HepG2 (cell line): ENCODE data around the gene PDLIM7. TPM values are rescaled to one million over a fixed set of nuclear protein-coding genes. Genes with fewer than 3 reads are reported as not detected.

ENCODE experiments used
- ATAC-seq: fragments of 200-7000 bp; cut with Tn5 transposase; 3 replicates; pipeline ENCODE4 v1.9.1; 2020; ENCODE audit warnings: mild to moderate bottlenecking, moderate library complexity
- BruUV-seq: library from RNA; stranded (reverse); fragments of 400-500 nt; replicated peaks from 2 replicates; lab custom pipeline; 2021; lab: Mats Ljungman, UMichigan
- CTCF ChIA-PET: fragments of 300-600 bp; formaldehyde crosslinking; extraction: SDS; loops from one replicate; lab custom pipeline; 2021; ENCODE audit warnings: low total read pairs, inconsistent platforms, low intra/inter-chr PET ratio; lab: Yijun Ruan, JAX
- POLR2A ChIA-PET: fragments of 350-600 bp; sonication (Branson Sonifier 250); formaldehyde crosslinking; loops from one replicate; lab custom pipeline; 2020; ENCODE audit warnings: antibody characterized with exemption, inconsistent platforms; lab: Yijun Ruan, JAX
- DNase-seq: peaks from one replicate; pipeline ENCODE4 v3.0.0-alpha.2; 2015; ENCODE audit warnings: low spot score
- FAIRE-seq: peaks from 3 replicates; lab custom pipeline; 2011; peaks lifted over from hg19 to GRCh38; lab: Jason Lieb, UNC
- H2AFZ ChIP-seq: one replicate; pipeline ENCODE4 v1.6.1; 2011; ENCODE audit warnings: low read length, inconsistent platforms
- H3K27ac ChIP-seq: fragments of 300-600 bp; 3 replicates; pipeline ENCODE4 v1.8.0; 2011; ENCODE audit warnings: mixed run types, mild to moderate bottlenecking, mixed read lengths, low read length, inconsistent platforms; ENCODE audit not compliant: insufficient read depth; ENCODE audit errors: extremely low read length
- H3K27me3 ChIP-seq, 2 experiments: fragments of 200-600 bp in 1 of 2; 2 replicates in 1 of 2; 3 replicates in 1 of 2; pipeline versions ENCODE4 v1.6.0 to v1.8.0; 2011; ENCODE audit warnings: low read length in 2 of 2, mild to moderate bottlenecking in 2 of 2, moderate library complexity in 2 of 2, inconsistent platforms in 1 of 2; ENCODE audit not compliant: insufficient read depth in 2 of 2, control insufficient read depth in 1 of 2
- H3K36me3 ChIP-seq, 2 experiments: fragments of 200-600 bp in 1 of 2; replicated peaks in 1 of 2; 2 replicates in 1 of 2; 3 replicates in 1 of 2; pipeline versions ENCODE4 v1.5.1 to v1.8.0; 2011; ENCODE audit warnings: low read length in 2 of 2, inconsistent platforms in 1 of 2; ENCODE audit not compliant: insufficient read depth in 2 of 2, control insufficient read depth in 1 of 2
- H3K4me1 ChIP-seq: 2 replicates; pipeline ENCODE4 v1.5.1; 2012; ENCODE audit warnings: low read length, inconsistent platforms; ENCODE audit not compliant: insufficient read depth
- H3K4me2 ChIP-seq: 2 replicates; pipeline ENCODE4 v1.6.0; 2011; ENCODE audit warnings: low read depth, low read length, inconsistent platforms
- H3K4me3 ChIP-seq, 3 experiments: fragments of 200-600 bp in 1 of 3; sonication (generic), shearing (Covaris generic) in 1 of 3; replicated peaks in 1 of 3; 2 replicates each; pipeline ENCODE4 v1.5.1; 2011 to 2016; ENCODE audit warnings: low read length in 3 of 3, inconsistent platforms in 2 of 3, low read depth in 2 of 3, mild to moderate bottlenecking in 2 of 3, control low read depth in 1 of 3, mixed read lengths in 1 of 3; ENCODE audit not compliant: insufficient read depth in 1 of 3
- H3K79me2 ChIP-seq: one replicate; pipeline ENCODE4 v1.6.1; 2011; ENCODE audit warnings: low read length, inconsistent platforms; ENCODE audit not compliant: insufficient read depth
- H3K9ac ChIP-seq: 2 replicates; pipeline ENCODE4 v1.6.0; 2011; ENCODE audit warnings: mild to moderate bottlenecking, low read depth, low read length, inconsistent platforms; ENCODE audit not compliant: insufficient read depth
- H3K9me3 ChIP-seq: 2 replicates; pipeline ENCODE4 v1.5.1; 2012; ENCODE audit warnings: mild to moderate bottlenecking, low read length
- H4K20me1 ChIP-seq: 2 replicates; pipeline ENCODE4 v1.6.0; 2011; ENCODE audit warnings: inconsistent platforms, mild to moderate bottlenecking, low read length, moderate library complexity; ENCODE audit not compliant: insufficient read depth
- CREB1 ChIP-seq, 2 experiments: fragments of 450-650 bp in 1 of 2; IDR thresholded peaks; 2 replicates each; pipeline ENCODE4 v1.6.1; 2016 to 2017; ENCODE audit warnings: control low read depth in 1 of 2, mild to moderate bottlenecking in 1 of 2, missing compliant biosample characterization in 1 of 2, missing genetic modification characterization in 1 of 2
- ETV5 ChIP-seq: IDR thresholded peaks from 2 replicates; pipeline ENCODE4 v1.6.1; 2018; ENCODE audit warnings: missing biosample characterization, missing genetic modification reagents, inconsistent platforms, borderline replicate concordance
- FOXK1 ChIP-seq: sonication (generic); formaldehyde crosslinking; IDR thresholded peaks from 2 replicates; pipeline ENCODE4 v1.4.0; 2020; ENCODE audit warnings: low read depth, missing genetic modification reagents, borderline replicate concordance
- GATAD1 ChIP-seq: IDR thresholded peaks from 2 replicates; pipeline ENCODE4 v1.6.1; 2016; ENCODE audit warnings: missing genetic modification reagents, missing compliant biosample characterization
- HDAC1 ChIP-seq: sonication (generic); formaldehyde crosslinking; IDR thresholded peaks from 2 replicates; pipeline ENCODE4 v1.5.1; 2020; ENCODE audit warnings: mild to moderate bottlenecking, missing genetic modification reagents
- HIVEP1 ChIP-seq: sonication (generic); formaldehyde crosslinking; IDR thresholded peaks from 2 replicates; pipeline ENCODE4 v1.4.0; 2020; ENCODE audit warnings: mild to moderate bottlenecking, missing genetic modification reagents
- HNRNPK ChIP-seq: fragments of 200-400 bp; formaldehyde crosslinking; IDR thresholded peaks from 2 replicates; pipeline ENCODE4 v1.6.1; 2018; ENCODE audit warnings: low read length, low read depth, moderate library complexity, mild to moderate bottlenecking; ENCODE audit not compliant: poor library complexity, severe bottlenecking
- HOXA7 ChIP-seq: sonication (generic); formaldehyde crosslinking; IDR thresholded peaks from 2 replicates; pipeline ENCODE4 v1.8.1; 2022; ENCODE audit warnings: mild to moderate bottlenecking, missing genetic modification reagents, moderate library complexity
- KMT2A ChIP-seq: sonication (generic); formaldehyde crosslinking; IDR thresholded peaks from 2 replicates; pipeline ENCODE4 v1.4.0; 2020; ENCODE audit warnings: missing genetic modification reagents
- MXI1 ChIP-seq: IDR thresholded peaks from 3 replicates; pipeline ENCODE4 v1.6.1; 2012; ENCODE audit warnings: low read depth, low read length, inconsistent platforms, borderline replicate concordance
- ZNF331 ChIP-seq: sonication (generic); formaldehyde crosslinking; IDR thresholded peaks from 2 replicates; pipeline ENCODE4 v1.4.0; 2020; ENCODE audit warnings: missing genetic modification reagents
- ZNF563 ChIP-seq: sonication (generic); formaldehyde crosslinking; IDR thresholded peaks from 2 replicates; pipeline ENCODE4 v1.8.0; 2022; ENCODE audit warnings: mild to moderate bottlenecking, moderate library complexity, missing genetic modification reagents
- ZNF788 ChIP-seq: sonication (generic); formaldehyde crosslinking; IDR thresholded peaks from 2 replicates; pipeline ENCODE4 v1.5.0; 2020; ENCODE audit warnings: mild to moderate bottlenecking, missing genetic modification reagents, borderline replicate concordance
- ZSCAN21 ChIP-seq: sonication (generic); formaldehyde crosslinking; IDR thresholded peaks from 2 replicates; pipeline ENCODE4 v1.8.0; 2022; ENCODE audit warnings: mild to moderate bottlenecking, missing genetic modification reagents, moderate library complexity, borderline replicate concordance
- WGBS: methylation state at CpG from one replicate; pipeline ENCODE4 v1.1.6; 2017; ENCODE audit warnings: low lambda C conversion rate; 5-methylcytosine and 5-hydroxymethylcytosine counted together
- in situ Hi-C: cut with HindIII; loops from 2 replicates; pipeline ENCODE4 v1.10.0; 2017; ENCODE audit warnings: low pct_unique_long_range_greater_than_20kb; ENCODE audit not compliant: extremely low pct_ligation_motif_present
- intact Hi-C: fragments of 100-400 bp; cut with micrococcal nuclease; formaldehyde crosslinking; loops from one replicate; pipeline ENCODE4 v1.10.0; 2022; ENCODE audit not compliant: unreplicated experiment
- polyA plus RNA-seq, 8 experiments: library from polyadenylated mRNA; depleted of rRNA in 3 of 8; stranded (reverse) in 7 of 8; unstranded in 1 of 8; fragments of >200 nt; fragmentation: Illumina TruSeq in 4 of 8; extraction: Trizol in 4 of 8; gene quantifications; 2 replicates each; pipeline versions ENCODE4 v1.2.1 to v1.2.3, GENCODE V29; 2011 to 2016; ENCODE audit warnings: low read depth in 4 of 8, missing spikeins in 1 of 8, mixed read lengths in 1 of 8; ENCODE audit not compliant: insufficient read depth in 1 of 8
- total RNA-seq, 5 experiments: library from RNA; depleted of rRNA; stranded (reverse); fragments of >200 nt; fragmentation: Illumina TruSeq; extraction: Trizol; gene quantifications; 2 replicates each; pipeline ENCODE4 v1.2.3, GENCODE V29; 2016; ENCODE audit warnings: low read depth in 1 of 5
- TF ChIP-seq, protein P1 (sequence below): sonication (generic); formaldehyde crosslinking; IDR thresholded peaks from 2 replicates; pipeline ENCODE4 v1.5.1; 2020; ENCODE audit warnings: missing genetic modification reagents, mild to moderate bottlenecking, borderline replicate concordance
- TF ChIP-seq, protein P2 (sequence below), 2 experiments: sonication (generic) in 1 of 2; formaldehyde crosslinking in 1 of 2; IDR thresholded peaks; 2 replicates each; pipeline versions ENCODE4 v1.4.0 to v1.6.1; 2018 to 2020; ENCODE audit warnings: missing genetic modification reagents in 2 of 2, borderline replicate concordance in 1 of 2, low read depth in 1 of 2, mild to moderate bottlenecking in 1 of 2, missing biosample characterization in 1 of 2
- TF ChIP-seq, protein P3 (sequence below): sonication (generic); formaldehyde crosslinking; IDR thresholded peaks from 2 replicates; pipeline ENCODE4 v1.5.1; 2020; ENCODE audit warnings: mild to moderate bottlenecking, moderate library complexity, missing genetic modification reagents

Gene PDLIM7
- total and polyA plus RNA-seq, 2 of the 13 experiments (the other 11 are each of a cell fraction or from before 2014, with no cell fraction given): 21.1 to 31.3 TPM

DNA sequence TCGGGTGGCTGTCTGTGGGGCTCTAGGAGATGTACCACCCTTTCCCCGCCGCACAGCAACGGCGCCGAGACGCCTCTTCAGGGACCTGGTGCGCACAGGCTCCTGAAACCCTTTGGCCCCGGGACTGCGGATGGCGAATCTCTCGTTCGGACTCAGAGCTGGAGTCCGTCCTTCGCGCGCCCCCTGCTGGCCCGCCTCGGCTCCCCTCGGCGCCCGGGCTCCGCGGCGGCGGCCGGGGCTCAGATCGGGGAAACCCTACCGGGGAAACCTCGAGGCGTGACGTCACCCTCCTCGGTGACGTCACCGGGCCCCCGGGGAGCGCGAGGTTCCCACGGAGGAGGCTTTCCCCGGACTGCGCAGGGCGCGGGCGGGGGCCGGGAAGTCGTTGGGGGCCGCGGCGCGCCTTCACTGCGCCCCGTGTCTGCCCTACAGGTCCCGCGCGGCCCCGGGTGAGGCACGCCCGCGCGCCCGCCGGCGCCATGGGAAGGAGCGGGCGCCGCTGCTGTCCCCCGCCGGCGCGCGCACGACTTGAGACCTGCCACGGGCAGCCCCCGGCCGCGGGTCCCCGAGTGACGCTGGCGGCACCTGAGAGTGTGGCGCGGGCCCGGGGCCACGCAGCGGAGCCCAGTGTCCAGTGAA is 42.9 kb downstream of the PDLIM7 start:
- H3K4me2 ChIP-seq: peak overlapping the region; percentile 98
- FAIRE-seq (peak; percentile 8), DNase-seq (peak; percentile 79), ATAC-seq (peak; percentile 54)
- ChIA-PET POLR2A (interaction anchor here (0.6 to 4.4 kb wide), 21 partner anchors 9 to 340 kb away, joined by 3 to 29 read pairs (median 7); partner anchors contain the start of genes F12, GRK6 and PDLIM7), CTCF (interaction anchor here (1.0 to 4.8 kb wide), 9 partner anchors 28 to 343 kb away, joined by 3 to 54 read pairs (median 5); partner anchors contain the start of gene GRK6)
- intact Hi-C loops: loop anchor here (1.0 kb wide), 2 partner anchors 50 to 64 kb away; no protein-coding TSS in a partner anchor
- BruUV-seq: TSS peak; percentile 32
- peak overlapping the region; percentile 84 for H3K27ac ChIP-seq
- peak overlapping the region; percentile 82 for H3K9ac ChIP-seq
- H3K27me3 ChIP-seq: no peaks in the 10 kb centered on the region; a peak in 1 of 5 replicates
- peaks cover 0 to 4% of the 10 kb centered on the region in 2 experiments; a peak in 2 of 5 replicates for H3K36me3 ChIP-seq
- H3K4me3 ChIP-seq: peak overlapping the region; percentile 81 to 89 (median 87)
- peaks cover 5% of the 10 kb centered on the region for H3K79me2 ChIP-seq
- WGBS: 0% methylated on average over 5 of the region's 84 CpGs
- peaks cover 35% of the 10 kb centered on the region for H3K4me1 ChIP-seq
- no peak overlapping the region for H2AFZ ChIP-seq
- no peaks in the 10 kb centered on the region for H3K9me3 ChIP-seq
- H4K20me1 ChIP-seq: peaks cover 12% of the 10 kb centered on the region; the same call in 1 of the 2 replicates
- in situ Hi-C loops: loop anchor here (5.0 to 25.0 kb wide), 2 partner anchors 67 to 342 kb away; no protein-coding TSS in a partner anchor
- TF ChIP-seq, protein P1, sequence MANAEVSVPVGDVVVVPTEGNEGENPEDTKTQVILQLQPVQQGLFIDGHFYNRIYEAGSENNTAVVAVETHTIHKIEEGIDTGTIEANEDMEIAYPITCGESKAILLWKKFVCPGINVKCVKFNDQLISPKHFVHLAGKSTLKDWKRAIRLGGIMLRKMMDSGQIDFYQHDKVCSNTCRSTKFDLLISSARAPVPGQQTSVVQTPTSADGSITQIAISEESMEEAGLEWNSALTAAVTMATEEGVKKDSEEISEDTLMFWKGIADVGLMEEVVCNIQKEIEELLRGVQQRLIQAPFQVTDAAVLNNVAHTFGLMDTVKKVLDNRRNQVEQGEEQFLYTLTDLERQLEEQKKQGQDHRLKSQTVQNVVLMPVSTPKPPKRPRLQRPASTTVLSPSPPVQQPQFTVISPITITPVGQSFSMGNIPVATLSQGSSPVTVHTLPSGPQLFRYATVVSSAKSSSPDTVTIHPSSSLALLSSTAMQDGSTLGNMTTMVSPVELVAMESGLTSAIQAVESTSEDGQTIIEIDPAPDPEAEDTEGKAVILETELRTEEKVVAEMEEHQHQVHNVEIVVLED: peak; percentile 40; the same call in 1 of the 2 replicates
- peak; percentile 100 for TF ChIP-seq HIVEP1
- TF ChIP-seq GATAD1 (CRISPR knock-in tag): 0 out of 2 replicates have a peak, but pooled peaks have one; percentile 17
- peak; percentile 59; the same call in 1 of the 3 replicates for TF ChIP-seq MXI1
- no peak for TF ChIP-seq HOXA7 (CRISPR knock-in tag)
- TF ChIP-seq, protein P2, sequence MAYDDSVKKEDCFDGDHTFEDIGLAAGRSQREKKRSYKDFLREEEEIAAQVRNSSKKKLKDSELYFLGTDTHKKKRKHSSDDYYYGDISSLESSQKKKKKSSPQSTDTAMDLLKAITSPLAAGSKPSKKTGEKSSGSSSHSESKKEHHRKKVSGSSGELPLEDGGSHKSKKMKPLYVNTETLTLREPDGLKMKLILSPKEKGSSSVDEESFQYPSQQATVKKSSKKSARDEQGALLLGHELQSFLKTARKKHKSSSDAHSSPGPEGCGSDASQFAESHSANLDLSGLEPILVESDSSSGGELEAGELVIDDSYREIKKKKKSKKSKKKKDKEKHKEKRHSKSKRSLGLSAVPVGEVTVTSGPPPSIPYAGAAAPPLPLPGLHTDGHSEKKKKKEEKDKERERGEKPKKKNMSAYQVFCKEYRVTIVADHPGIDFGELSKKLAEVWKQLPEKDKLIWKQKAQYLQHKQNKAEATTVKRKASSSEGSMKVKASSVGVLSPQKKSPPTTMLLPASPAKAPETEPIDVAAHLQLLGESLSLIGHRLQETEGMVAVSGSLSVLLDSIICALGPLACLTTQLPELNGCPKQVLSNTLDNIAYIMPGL (CRISPR knock-in tag; IDR thresholded peaks at IDR 0.05; ENCODE audit: borderline replicate concordance in 1 of 2, low read depth in 1 of 2): peak; percentile 72 to 89; a peak in 3 of 4 replicates
- TF ChIP-seq ZSCAN21: 0 out of 2 replicates have a peak, but pooled peaks have one; percentile 46
- TF ChIP-seq, protein P3, sequence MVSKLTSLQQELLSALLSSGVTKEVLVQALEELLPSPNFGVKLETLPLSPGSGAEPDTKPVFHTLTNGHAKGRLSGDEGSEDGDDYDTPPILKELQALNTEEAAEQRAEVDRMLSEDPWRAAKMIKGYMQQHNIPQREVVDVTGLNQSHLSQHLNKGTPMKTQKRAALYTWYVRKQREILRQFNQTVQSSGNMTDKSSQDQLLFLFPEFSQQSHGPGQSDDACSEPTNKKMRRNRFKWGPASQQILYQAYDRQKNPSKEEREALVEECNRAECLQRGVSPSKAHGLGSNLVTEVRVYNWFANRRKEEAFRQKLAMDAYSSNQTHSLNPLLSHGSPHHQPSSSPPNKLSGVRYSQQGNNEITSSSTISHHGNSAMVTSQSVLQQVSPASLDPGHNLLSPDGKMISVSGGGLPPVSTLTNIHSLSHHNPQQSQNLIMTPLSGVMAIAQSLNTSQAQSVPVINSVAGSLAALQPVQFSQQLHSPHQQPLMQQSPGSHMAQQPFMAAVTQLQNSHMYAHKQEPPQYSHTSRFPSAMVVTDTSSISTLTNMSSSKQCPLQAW (CRISPR knock-in tag): peak; percentile 32; the same call in 1 of the 2 replicates
- peak; percentile 63 for TF ChIP-seq HDAC1 (CRISPR knock-in tag)
- peak; percentile 57 for TF ChIP-seq HNRNPK
- TF ChIP-seq ZNF563 (CRISPR knock-in tag): peak; percentile 19; the same call in 1 of the 2 replicates
- TF ChIP-seq ZNF788 (CRISPR knock-in tag): no peak; the same call in 1 of the 2 replicates
- TF ChIP-seq ZNF331 (CRISPR knock-in tag): 0 out of 2 replicates have a peak, but pooled peaks have one; percentile 24
- peak; percentile 100 for TF ChIP-seq CREB1 (IDR thresholded peaks at IDR 0.05)
- TF ChIP-seq CREB1 (CRISPR knock-in tag; IDR thresholded peaks at IDR 0.05): peak; percentile 89
- peak; percentile 40 for TF ChIP-seq KMT2A
- TF ChIP-seq FOXK1 (CRISPR knock-in tag): peak; percentile 26; the same call in 1 of the 2 replicates
- peak; percentile 49; the same call in 1 of the 2 replicates for TF ChIP-seq ETV5 (CRISPR knock-in tag)
